OCI-LY7 (cell line): ENCODE results near the gene LRCOL1. TPM values are rescaled to one million over a fixed set of nuclear protein-coding genes. Genes with fewer than 3 reads are reported as not detected.

Experiments used
- BruUV-seq: library from RNA; stranded (reverse); fragments of 400-500 nt; replicated peaks from 2 replicates; lab custom pipeline; 2021; lab: Mats Ljungman, UMichigan
- CTCF ChIA-PET: fragments of 300-600 bp; sonication (Branson Sonifier 250); formaldehyde crosslinking; loops from one replicate; lab custom pipeline; 2022; ENCODE audit warnings: antibody characterized with exemption; ENCODE audit not compliant: unreplicated experiment; lab: Charles Lee
- POLR2A ChIA-PET: fragments of 300-600 bp; sonication (Branson Sonifier 250); formaldehyde crosslinking; loops from one replicate; lab custom pipeline; 2022; ENCODE audit warnings: antibody characterized with exemption; lab: Charles Lee
- DNase-seq: peaks from one replicate; pipeline ENCODE4 v3.0.0-alpha.2; 2015; ENCODE audit warnings: low spot score
- H2AFZ ChIP-seq: fragments of 200-600 bp; sonication (generic), shearing (Covaris generic); 2 replicates; pipeline ENCODE4 v1.6.1; 2014; ENCODE audit warnings: mild to moderate bottlenecking, antibody characterized with exemption, low read length, moderate library complexity
- H3K27ac ChIP-seq: fragments of 200-600 bp; sonication (generic); 2 replicates; pipeline ENCODE4 v1.5.1; 2014; ENCODE audit warnings: mixed run types, low read depth, mild to moderate bottlenecking, moderate library complexity, low read length, inconsistent platforms; ENCODE audit not compliant: poor library complexity, severe bottlenecking
- H3K36me3 ChIP-seq: fragments of 200-600 bp; sonication (generic); 2 replicates; pipeline ENCODE4 v1.6.1; 2014; ENCODE audit warnings: mild to moderate bottlenecking, antibody characterized with exemption, low read length, moderate library complexity, mixed read lengths; ENCODE audit not compliant: insufficient read depth
- H3K4me1 ChIP-seq: fragments of 200-600 bp; sonication (generic); 2 replicates; pipeline ENCODE4 v1.5.1; 2014; ENCODE audit warnings: mild to moderate bottlenecking, low read length; ENCODE audit not compliant: insufficient read depth, poor library complexity, severe bottlenecking
- H3K4me2 ChIP-seq: fragments of 200-600 bp; sonication (generic); 2 replicates; pipeline ENCODE4 v1.6.1; 2014; ENCODE audit warnings: mild to moderate bottlenecking, low read length
- H3K4me3 ChIP-seq: fragments of 200-600 bp; sonication (generic); 2 replicates; pipeline ENCODE4 v1.5.1; 2014; ENCODE audit warnings: mild to moderate bottlenecking, low read depth, low read length; ENCODE audit not compliant: poor library complexity, severe bottlenecking
- H3K79me2 ChIP-seq: fragments of 200-600 bp; sonication (generic); 2 replicates; pipeline ENCODE4 v1.6.1; 2016; ENCODE audit warnings: low read depth, mild to moderate bottlenecking, low read length, moderate library complexity, mixed read lengths; ENCODE audit not compliant: insufficient read depth
- H3K9me2 ChIP-seq: fragments of 200-600 bp; sonication (generic); 2 replicates; pipeline ENCODE4 v1.6.1; 2016; ENCODE audit warnings: mild to moderate bottlenecking, low read length, mixed read lengths; ENCODE audit not compliant: insufficient read depth
- H3K9me3 ChIP-seq: fragments of 200-600 bp; sonication (generic); 2 replicates; pipeline ENCODE4 v1.6.1; 2014; ENCODE audit warnings: mild to moderate bottlenecking, mixed run types, low read length, mixed read lengths
- H4K20me1 ChIP-seq: fragments of 200-600 bp; sonication (generic); 2 replicates; pipeline ENCODE4 v1.6.1; 2014; ENCODE audit warnings: mild to moderate bottlenecking, antibody characterized with exemption, low read length, moderate library complexity, mixed read lengths; ENCODE audit not compliant: insufficient read depth
- CTCF ChIP-seq: fragments of 200-600 bp; sonication (generic); conservative IDR thresholded peaks from 2 replicates; pipeline ENCODE4 v1.5.1; 2014; ENCODE audit warnings: mild to moderate bottlenecking, antibody characterized with exemption, low read length, moderate library complexity, mixed read lengths
- EZH2phosphoT487 ChIP-seq: fragments of 200-600 bp; sonication (generic); IDR thresholded peaks from 2 replicates; pipeline ENCODE4 v1.6.1; 2018; ENCODE audit warnings: low read depth, borderline replicate concordance, mild to moderate bottlenecking, mixed run types, antibody characterized with exemption, low read length, moderate library complexity, mixed read lengths
- intact Hi-C: fragments of 100-400 bp; cut with micrococcal nuclease; formaldehyde crosslinking; loops from one replicate; pipeline ENCODE4 v1.10.0; 2022; ENCODE audit not compliant: unreplicated experiment
- total RNA-seq, 2 experiments: library from RNA; depleted of rRNA in 1 of 2; stranded (reverse); fragments of >200 nt in 1 of 2; shearing (Covaris generic) in 1 of 2; gene quantifications; 2 replicates each; pipeline ENCODE4 v1.2.3, GENCODE V29; 2014 to 2022

LRCOL1 gene
- total RNA-seq, 2 experiments from 2014 or later, result not detected

- Histone ChIP-seq H3K9me3 (peaks cover 16% of the 10 kb centered on the region; the same call in 1 of the 2 replicates), H3K36me3 (peaks cover 31% of the 10 kb centered on the region), H3K4me1 (no peaks in the 10 kb centered on the region), H3K9me2 (no peaks in the 10 kb centered on the region), H3K4me3 (no peak overlapping the region), H3K27ac (no peak overlapping the region), H4K20me1 (no peaks in the 10 kb centered on the region), H2AFZ (no peak overlapping the region), H3K4me2 (no peak overlapping the region), H3K79me2 (no peaks in the 10 kb centered on the region)
- no TSS peak for BruUV-seq
- intact Hi-C loops, result no loop called here
- POLR2A ChIA-PET, result interaction anchor here (1.1 to 2.9 kb wide), 2 partner anchors 11 to 16 kb away, joined by 3 to 20 read pairs; no protein-coding TSS in a partner anchor
- DNase-seq, result no peak
- TF ChIP-seq EZH2phosphoT487 (no peak), CTCF (no peak)
- CTCF ChIA-PET, result interaction anchor here (1.5 kb wide), 1 partner anchor 12 kb away, joined by 3 read pairs; no protein-coding TSS in a partner anchor
These were observed 10.7 kb upstream of the LRCOL1 start for GRCh38 chr12:132620899-132621656.

GRCh38 chr12:132620113-132620898 lies 9.9 kb upstream of the LRCOL1 start:
- ChIA-PET POLR2A (interaction anchor here (2.9 kb wide), 1 partner anchor 12 kb away, joined by 20 read pairs; no protein-coding TSS in a partner anchor), CTCF (interaction anchor here (1.5 kb wide), 1 partner anchor 13 kb away, joined by 3 read pairs; no protein-coding TSS in a partner anchor)
- Histone ChIP-seq H3K4me3 (no peak overlapping the region), H3K36me3 (peaks cover 23% of the 10 kb centered on the region), H3K9me3 (peaks cover 20% of the 10 kb centered on the region; the same call in 1 of the 2 replicates), H3K27ac (no peak overlapping the region), H3K4me1 (no peaks in the 10 kb centered on the region), H4K20me1 (no peaks in the 10 kb centered on the region), H2AFZ (no peak overlapping the region), H3K9me2 (no peaks in the 10 kb centered on the region), H3K4me2 (no peak overlapping the region), H3K79me2 (no peaks in the 10 kb centered on the region)
- intact Hi-C loops, result no loop called here
- DNase-seq, result no peak
- TF ChIP-seq EZH2phosphoT487 (no peak), CTCF (no peak)
- BruUV-seq, result no TSS peak
